GM19467 (cell line): ENCODE results near the gene LAMA2.

Source experiments
- ATAC-seq: cut with Tn5 transposase; IDR thresholded peaks from one replicate; pipeline ENCODE4 v1.9.1; 2021; ENCODE audit warnings: mild to moderate bottlenecking, moderate library complexity; ENCODE audit not compliant: unreplicated experiment

The LAMA2 gene

GRCh38 chr6:129416337-129416990, 533.5 kb downstream of the LAMA2 start:
- no peak for ATAC-seq

- ATAC-seq, result no peak
Observed at GRCh38 chr6:129417416-129418086, 534.6 kb downstream of the LAMA2 start.

GRCh38 chr6:129419324-129419723, 536.4 kb downstream of the LAMA2 start:
- ATAC-seq, result no peak

- no peak for ATAC-seq
Observed at GRCh38 chr6:129426343-129426742, 543.4 kb downstream of the LAMA2 start.

GRCh38 chr6:129429956-129430355, 547.0 kb downstream of the LAMA2 start:
- ATAC-seq, result no peak

GRCh38 chr6:129432738-129433137, 549.8 kb downstream of the LAMA2 start:
- ATAC-seq, result no peak

- no peak for ATAC-seq
Observed at GRCh38 chr6:129434091-129434490, 551.2 kb downstream of the LAMA2 start.

- no peak for ATAC-seq
Observed at GRCh38 chr6:129440691-129441090, 557.8 kb downstream of the LAMA2 start.

- ATAC-seq, result no peak
Observed at GRCh38 chr6:129444683-129445082, 561.7 kb downstream of the LAMA2 start.

- ATAC-seq, result no peak
Observed at GRCh38 chr6:129446272-129447197, 563.6 kb downstream of the LAMA2 start.

GRCh38 chr6:129447198-129447565, 564.2 kb downstream of the LAMA2 start:
- no peak for ATAC-seq

GRCh38 chr6:129448965-129449364, 566.0 kb downstream of the LAMA2 start:
- ATAC-seq, result peak; percentile 98

GRCh38 chr6:129451187-129451586, 568.2 kb downstream of the LAMA2 start:
- ATAC-seq, result no peak

GRCh38 chr6:129453073-129453472, 570.1 kb downstream of the LAMA2 start:
- no peak for ATAC-seq

- ATAC-seq, result no peak
Observed at GRCh38 chr6:129454488-129454887, 571.5 kb downstream of the LAMA2 start.

- no peak for ATAC-seq
Observed at GRCh38 chr6:129455126-129455769, 572.3 kb downstream of the LAMA2 start.

- no peak for ATAC-seq
Observed at GRCh38 chr6:129460221-129460620, 577.3 kb downstream of the LAMA2 start.

- ATAC-seq, result no peak
Observed at GRCh38 chr6:129469070-129469662, 586.2 kb downstream of the LAMA2 start.

- ATAC-seq, result no peak
Observed at GRCh38 chr6:129472239-129472638, 589.3 kb downstream of the LAMA2 start.

GRCh38 chr6:129473546-129473945, 590.6 kb downstream of the LAMA2 start:
- no peak for ATAC-seq
